OCI-LY1 (cell line): ENCODE results near the gene SHROOM2.

Experiments used
- H2AFZ ChIP-seq: fragments of 200-600 bp; sonication (generic), shearing (Covaris generic); 2 replicates; pipeline ENCODE4 v1.6.0; 2014; ENCODE audit warnings: antibody characterized with exemption, mild to moderate bottlenecking, low read length
- H3F3A ChIP-seq: fragments of 200-600 bp; sonication (generic), shearing (Covaris generic); 2 replicates; pipeline ENCODE4 v1.6.0; 2014; ENCODE audit warnings: mild to moderate bottlenecking, antibody characterized with exemption, low read length, moderate library complexity; ENCODE audit not compliant: insufficient read depth
- H3K27ac ChIP-seq: fragments of 200-600 bp; sonication (generic); 2 replicates; pipeline ENCODE4 v1.5.1; 2014; ENCODE audit warnings: low read length, mixed run types, mild to moderate bottlenecking, low read depth; ENCODE audit not compliant: poor library complexity, severe bottlenecking
- H3K27me3 ChIP-seq: fragments of 200-600 bp; sonication (generic); 2 replicates; pipeline ENCODE4 v1.6.0; 2014; ENCODE audit warnings: antibody characterized with exemption, mild to moderate bottlenecking, low read length, moderate library complexity; ENCODE audit not compliant: insufficient read depth
- H3K36me3 ChIP-seq: fragments of 200-600 bp; sonication (generic); 2 replicates; pipeline ENCODE4 v1.6.1; 2014; ENCODE audit warnings: mild to moderate bottlenecking, antibody characterized with exemption, low read length, moderate library complexity, mixed read lengths; ENCODE audit not compliant: insufficient read depth
- H3K4me1 ChIP-seq: fragments of 200-600 bp; sonication (generic); 2 replicates; pipeline ENCODE4 v1.5.1; 2014; ENCODE audit warnings: mild to moderate bottlenecking, low read length, moderate library complexity; ENCODE audit not compliant: insufficient read depth, severe bottlenecking
- H3K4me2 ChIP-seq: fragments of 200-600 bp; sonication (generic), shearing (Covaris generic); 2 replicates; pipeline ENCODE4 v1.6.1; 2014; ENCODE audit warnings: low read length
- H3K4me3 ChIP-seq: fragments of 200-600 bp; sonication (generic); 2 replicates; pipeline ENCODE4 v1.5.1; 2014; ENCODE audit warnings: low read length, low read depth, mild to moderate bottlenecking, mixed read lengths; ENCODE audit not compliant: poor library complexity, severe bottlenecking
- H3K79me2 ChIP-seq: fragments of 200-600 bp; shearing (Covaris generic); 2 replicates; pipeline ENCODE4 v1.6.1; 2016; ENCODE audit warnings: mixed run types, low read length, mixed read lengths; ENCODE audit not compliant: insufficient read depth
- H3K9ac ChIP-seq: fragments of 200-600 bp; sonication (generic), shearing (Covaris generic); 2 replicates; pipeline ENCODE4 v1.6.1; 2014; ENCODE audit warnings: mild to moderate bottlenecking, low read length, mixed read lengths
- H3K9me2 ChIP-seq: fragments of 200-600 bp; sonication (generic), shearing (Covaris generic); 2 replicates; pipeline ENCODE4 v1.6.1; 2014; ENCODE audit warnings: low read depth, mild to moderate bottlenecking, low read length, mixed read lengths
- H3K9me3 ChIP-seq: fragments of 200-600 bp; shearing (Covaris generic); 2 replicates; pipeline ENCODE4 v1.6.1; 2014; ENCODE audit warnings: low read length, mixed read lengths
- H4K20me1 ChIP-seq: fragments of 200-600 bp; sonication (generic), shearing (Covaris generic); 2 replicates; pipeline ENCODE4 v1.6.0; 2016; ENCODE audit warnings: mild to moderate bottlenecking, low read length; ENCODE audit not compliant: insufficient read depth
- EZH2 ChIP-seq: fragments of 200-600 bp; sonication (generic), shearing (Covaris generic); IDR thresholded peaks from 2 replicates; pipeline ENCODE4 v1.8.0; 2017; ENCODE audit warnings: borderline replicate concordance, mixed run types, mild to moderate bottlenecking, antibody characterized with exemption, low read length, moderate library complexity, mixed read lengths
- TF ChIP-seq, protein P1 (sequence below): fragments of 200-600 bp; sonication (generic), shearing (Covaris generic); IDR thresholded peaks from 2 replicates; pipeline ENCODE4 v1.5.1; 2017; ENCODE audit warnings: mild to moderate bottlenecking, antibody characterized with exemption, low read length, moderate library complexity, mixed read lengths

The SHROOM2 gene

DNA sequence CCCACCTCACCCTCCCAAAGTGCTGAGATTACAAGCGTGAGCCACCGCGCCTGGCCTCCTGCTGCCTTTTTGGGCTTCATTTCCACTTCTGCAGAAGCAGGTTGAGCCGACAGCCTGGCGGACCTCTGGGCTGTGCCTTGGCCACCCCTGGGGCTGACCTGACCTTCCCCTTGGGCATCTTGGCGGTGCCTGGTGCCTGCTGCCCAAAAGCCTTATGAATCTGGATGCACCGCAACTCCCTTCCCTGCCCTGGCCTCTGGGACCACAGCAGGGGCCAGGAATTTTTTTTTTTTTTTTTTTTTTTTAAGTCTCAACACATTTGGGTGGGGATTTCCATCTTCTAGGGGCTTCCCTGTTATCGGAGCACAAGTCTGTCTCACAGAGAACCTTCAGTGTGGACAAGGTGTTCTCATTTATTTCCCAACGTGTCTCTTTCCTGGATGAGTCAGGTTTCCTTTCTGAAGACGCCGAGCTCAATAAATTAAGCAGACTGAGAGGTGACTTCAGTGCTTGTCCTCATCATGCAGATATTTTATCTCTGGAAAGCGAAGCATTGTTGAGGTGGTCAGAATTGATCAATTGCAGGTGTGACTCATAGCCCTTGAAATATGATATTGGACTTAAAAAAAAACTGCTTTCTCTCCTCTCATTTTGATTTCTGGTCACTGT, 79.7 kb downstream of the SHROOM2 start:
- Histone ChIP-seq H3K4me2 (no peak overlapping the region), H3K27me3 (no peaks in the 10 kb centered on the region), H4K20me1 (no peaks in the 10 kb centered on the region), H3K9me2 (no peaks in the 10 kb centered on the region), H3K4me1 (no peaks in the 10 kb centered on the region), H3K79me2 (no peaks in the 10 kb centered on the region), H3K36me3 (no peaks in the 10 kb centered on the region), H3K4me3 (no peak overlapping the region), H3K9me3 (no peaks in the 10 kb centered on the region), H3K9ac (no peak overlapping the region), H2AFZ (no peak overlapping the region), H3K27ac (no peak overlapping the region), H3F3A (no peaks in the 10 kb centered on the region)
- no peak for TF ChIP-seq EZH2
- TF ChIP-seq, protein P1, sequence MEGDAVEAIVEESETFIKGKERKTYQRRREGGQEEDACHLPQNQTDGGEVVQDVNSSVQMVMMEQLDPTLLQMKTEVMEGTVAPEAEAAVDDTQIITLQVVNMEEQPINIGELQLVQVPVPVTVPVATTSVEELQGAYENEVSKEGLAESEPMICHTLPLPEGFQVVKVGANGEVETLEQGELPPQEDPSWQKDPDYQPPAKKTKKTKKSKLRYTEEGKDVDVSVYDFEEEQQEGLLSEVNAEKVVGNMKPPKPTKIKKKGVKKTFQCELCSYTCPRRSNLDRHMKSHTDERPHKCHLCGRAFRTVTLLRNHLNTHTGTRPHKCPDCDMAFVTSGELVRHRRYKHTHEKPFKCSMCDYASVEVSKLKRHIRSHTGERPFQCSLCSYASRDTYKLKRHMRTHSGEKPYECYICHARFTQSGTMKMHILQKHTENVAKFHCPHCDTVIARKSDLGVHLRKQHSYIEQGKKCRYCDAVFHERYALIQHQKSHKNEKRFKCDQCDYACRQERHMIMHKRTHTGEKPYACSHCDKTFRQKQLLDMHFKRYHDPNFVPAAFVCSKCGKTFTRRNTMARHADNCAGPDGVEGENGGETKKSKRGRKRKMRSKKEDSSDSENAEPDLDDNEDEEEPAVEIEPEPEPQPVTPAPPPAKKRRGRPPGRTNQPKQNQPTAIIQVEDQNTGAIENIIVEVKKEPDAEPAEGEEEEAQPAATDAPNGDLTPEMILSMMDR, result no peak

GRCh38 chrX:9866633-9867032, 80.4 kb downstream of the SHROOM2 start:
- Histone ChIP-seq H3K4me3 (no peak overlapping the region), H2AFZ (no peak overlapping the region), H3F3A (no peaks in the 10 kb centered on the region), H3K9ac (no peak overlapping the region), H3K9me2 (no peaks in the 10 kb centered on the region), H3K79me2 (no peaks in the 10 kb centered on the region), H3K4me1 (no peaks in the 10 kb centered on the region), H3K27me3 (no peaks in the 10 kb centered on the region), H3K4me2 (no peak overlapping the region), H3K27ac (no peak overlapping the region), H3K9me3 (no peaks in the 10 kb centered on the region), H3K36me3 (no peaks in the 10 kb centered on the region), H4K20me1 (no peaks in the 10 kb centered on the region)
- no peak for TF ChIP-seq EZH2
- TF ChIP-seq, protein P1, result no peak

- no peaks in the 10 kb centered on the region for H3K36me3 ChIP-seq
- no peaks in the 10 kb centered on the region for H3K4me1 ChIP-seq
- H3K9me2 ChIP-seq, result no peaks in the 10 kb centered on the region
- H3K79me2 ChIP-seq, result no peaks in the 10 kb centered on the region
- H3F3A ChIP-seq, result no peaks in the 10 kb centered on the region
- no peaks in the 10 kb centered on the region for H3K9me3 ChIP-seq
- no peak overlapping the region for H3K4me3 ChIP-seq
- H2AFZ ChIP-seq, result no peak overlapping the region
- TF ChIP-seq EZH2, result no peak
- TF ChIP-seq, protein P1, result no peak
- no peaks in the 10 kb centered on the region for H4K20me1 ChIP-seq
- no peak overlapping the region for H3K27ac ChIP-seq
- H3K4me2 ChIP-seq, result no peak overlapping the region
- H3K9ac ChIP-seq, result no peak overlapping the region
- no peaks in the 10 kb centered on the region for H3K27me3 ChIP-seq
These were observed 81.0 kb downstream of the SHROOM2 start for GRCh38 chrX:9867226-9867625.
